NCI-H82 (cell line): ENCODE results near the gene APIP.

Experiments
- DNase-seq: peaks from one replicate; lab custom pipeline; 2025; lab: John Stamatoyannopoulos, UW

Gene APIP

GRCh38 chr11:34887260-34887659 is 28.9 kb downstream of the APIP start:
- DNase-seq, result no peak

GRCh38 chr11:34886609-34887008 is 29.6 kb downstream of the APIP start:
- no peak for DNase-seq

GRCh38 chr11:34881900-34882299 is 34.3 kb downstream of the APIP start:
- no peak for DNase-seq

GRCh38 chr11:34877375-34877975 is 38.7 kb downstream of the APIP start:
- DNase-seq, result no peak

GRCh38 chr11:34874202-34874601 is 42.0 kb downstream of the APIP start:
- DNase-seq, result no peak

- no peak for DNase-seq
Observed at GRCh38 chr11:34870548-34871196, 45.5 kb downstream of the APIP start.

GRCh38 chr11:34869425-34869824 is 46.8 kb downstream of the APIP start:
- DNase-seq, result peak; percentile 6

- no peak for DNase-seq
Observed at GRCh38 chr11:34866375-34866774, 49.8 kb downstream of the APIP start.

- no peak for DNase-seq
Observed at GRCh38 chr11:34865261-34865660, 50.9 kb downstream of the APIP start.

GRCh38 chr11:34864424-34864823 is 51.8 kb downstream of the APIP start:
- DNase-seq, result no peak

GRCh38 chr11:34863048-34863447 is 53.1 kb downstream of the APIP start:
- DNase-seq, result no peak

- DNase-seq, result peak; percentile 89
Observed at GRCh38 chr11:34860518-34860917, 55.7 kb downstream of the APIP start.

- peak; percentile 47 for DNase-seq
Observed at GRCh38 chr11:34860034-34860433, 56.1 kb downstream of the APIP start.

- DNase-seq, result no peak
Observed at GRCh38 chr11:34859496-34859895, 56.7 kb downstream of the APIP start.

- DNase-seq, result no peak
Observed at GRCh38 chr11:34857463-34857862, 58.7 kb downstream of the APIP start.

GRCh38 chr11:34856251-34856650 is 59.9 kb downstream of the APIP start:
- DNase-seq, result no peak

GRCh38 chr11:34855754-34856095 is 60.5 kb downstream of the APIP start:
- no peak for DNase-seq

- no peak for DNase-seq
Observed at GRCh38 chr11:34855021-34855753, 61.0 kb downstream of the APIP start.

- no peak for DNase-seq
Observed at GRCh38 chr11:34851916-34852315, 64.3 kb downstream of the APIP start.

- DNase-seq, result no peak
Observed at GRCh38 chr11:34850334-34850733, 65.8 kb downstream of the APIP start.

GRCh38 chr11:34846467-34846866 is 69.7 kb downstream of the APIP start:
- DNase-seq, result no peak

GRCh38 chr11:34844463-34845112 is 71.6 kb downstream of the APIP start:
- DNase-seq, result no peak

- DNase-seq, result no peak
Observed at GRCh38 chr11:34843271-34843670, 72.9 kb downstream of the APIP start.
